GM23338 (cell line): ENCODE results near the gene OTUB2.

Experiments
- POLR2AphosphoS5 ChIP-seq: IDR thresholded peaks from 2 replicates; pipeline ENCODE4 v1.6.1; 2016; ENCODE audit warnings: antibody characterized with exemption, low read depth
- TF ChIP-seq, protein P1 (sequence below), 2 experiments: fragments of 200-600 bp in 1 of 2; sonication (generic) in 1 of 2; conservative IDR thresholded peaks; 2 replicates each; pipeline versions ENCODE4 v1.5.1 to v1.6.1; 2016 to 2017; ENCODE audit warnings: antibody characterized with exemption in 2 of 2, low read depth in 2 of 2, mild to moderate bottlenecking in 2 of 2, moderate library complexity in 1 of 2

DNA sequence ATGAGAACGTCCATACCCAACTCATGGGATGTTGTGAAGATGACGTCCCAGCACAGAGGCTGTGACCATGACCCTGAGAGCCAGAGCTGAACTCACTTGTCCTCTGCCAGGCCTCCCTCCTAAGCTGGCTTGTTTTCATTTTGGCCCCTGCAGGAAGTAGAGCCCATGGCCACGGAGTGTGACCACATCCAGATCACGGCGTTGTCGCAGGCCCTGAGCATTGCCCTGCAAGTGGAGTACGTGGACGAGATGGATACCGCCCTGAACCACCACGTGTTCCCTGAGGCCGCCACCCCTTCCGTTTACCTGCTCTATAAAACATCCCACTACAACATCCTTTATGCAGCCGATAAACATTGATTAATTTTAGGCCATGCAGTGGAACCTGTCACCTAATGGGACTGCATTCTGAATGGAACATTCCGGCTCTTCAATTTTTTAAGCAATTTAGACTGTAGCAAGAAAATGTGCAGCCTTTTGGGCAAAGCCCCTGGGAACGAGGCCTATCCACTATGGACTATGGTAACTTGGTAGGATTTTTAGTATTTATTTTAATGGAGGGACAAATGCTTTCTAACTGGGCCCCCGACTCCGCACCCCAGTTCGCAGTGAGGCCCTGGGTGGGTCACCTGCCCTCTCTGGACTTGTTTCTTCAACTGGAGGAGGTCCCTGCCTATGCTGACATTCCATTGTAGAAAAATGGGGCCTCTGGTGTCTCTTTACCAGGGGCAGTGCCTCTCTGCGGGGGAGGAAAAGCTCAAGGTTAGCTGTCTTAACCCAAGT lies 19.6 kb downstream of the OTUB2 start:
- no peak for TF ChIP-seq POLR2AphosphoS5
- TF ChIP-seq, protein P1, sequence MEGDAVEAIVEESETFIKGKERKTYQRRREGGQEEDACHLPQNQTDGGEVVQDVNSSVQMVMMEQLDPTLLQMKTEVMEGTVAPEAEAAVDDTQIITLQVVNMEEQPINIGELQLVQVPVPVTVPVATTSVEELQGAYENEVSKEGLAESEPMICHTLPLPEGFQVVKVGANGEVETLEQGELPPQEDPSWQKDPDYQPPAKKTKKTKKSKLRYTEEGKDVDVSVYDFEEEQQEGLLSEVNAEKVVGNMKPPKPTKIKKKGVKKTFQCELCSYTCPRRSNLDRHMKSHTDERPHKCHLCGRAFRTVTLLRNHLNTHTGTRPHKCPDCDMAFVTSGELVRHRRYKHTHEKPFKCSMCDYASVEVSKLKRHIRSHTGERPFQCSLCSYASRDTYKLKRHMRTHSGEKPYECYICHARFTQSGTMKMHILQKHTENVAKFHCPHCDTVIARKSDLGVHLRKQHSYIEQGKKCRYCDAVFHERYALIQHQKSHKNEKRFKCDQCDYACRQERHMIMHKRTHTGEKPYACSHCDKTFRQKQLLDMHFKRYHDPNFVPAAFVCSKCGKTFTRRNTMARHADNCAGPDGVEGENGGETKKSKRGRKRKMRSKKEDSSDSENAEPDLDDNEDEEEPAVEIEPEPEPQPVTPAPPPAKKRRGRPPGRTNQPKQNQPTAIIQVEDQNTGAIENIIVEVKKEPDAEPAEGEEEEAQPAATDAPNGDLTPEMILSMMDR (conservative IDR thresholded peaks at IDR 0.05; ENCODE audit: low read depth in 2 of 2), result no peak
